ENCODE measurements around the gene FGF19.

Gene FGF19

DNA sequence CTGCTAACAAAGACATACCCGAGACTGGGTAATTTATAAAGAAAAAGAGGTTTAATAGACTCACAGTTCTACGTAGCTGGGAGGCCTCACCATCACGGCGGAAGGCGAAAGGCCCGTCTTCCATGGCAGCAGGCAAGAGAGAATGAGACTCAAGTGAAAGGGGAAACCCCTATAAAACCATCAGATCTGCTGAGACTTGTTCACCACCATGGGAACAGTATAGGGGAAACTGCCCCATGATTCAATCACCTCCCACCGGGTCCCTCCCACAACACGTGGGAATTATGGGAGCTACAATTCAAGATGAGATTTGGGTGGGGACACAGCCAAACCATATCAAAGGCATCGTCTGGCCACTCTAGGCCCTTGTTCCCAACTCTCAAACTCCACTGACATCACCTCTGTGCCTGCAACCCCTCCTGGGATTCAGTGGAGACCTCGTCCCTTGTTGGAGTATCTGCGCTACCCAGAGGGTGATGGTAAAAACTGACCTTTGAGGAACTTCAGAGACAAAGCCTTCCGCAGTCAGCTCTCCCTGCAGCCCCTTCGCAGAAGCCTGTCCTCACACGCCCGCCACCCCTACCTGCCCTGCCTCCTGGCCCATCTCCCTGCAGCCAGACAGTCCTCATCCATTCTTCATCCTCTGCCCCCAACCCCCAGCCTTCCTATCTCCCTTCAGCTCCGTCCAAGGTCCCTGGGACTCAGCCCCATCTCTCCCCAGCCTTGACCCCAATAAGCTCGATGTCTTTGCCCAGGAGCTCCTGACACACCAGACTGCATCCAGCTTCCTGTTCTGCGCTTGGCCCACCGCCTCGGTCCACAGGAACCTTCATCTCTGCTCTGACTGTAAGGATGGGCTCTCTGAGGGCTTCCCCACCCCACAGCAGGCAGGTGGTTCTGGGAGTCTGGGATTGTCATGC is 47.0 kb downstream of the FGF19 start:
- DNase-seq (ENCODE audit: low read depth in 2 of 2) = no peak

DNA sequence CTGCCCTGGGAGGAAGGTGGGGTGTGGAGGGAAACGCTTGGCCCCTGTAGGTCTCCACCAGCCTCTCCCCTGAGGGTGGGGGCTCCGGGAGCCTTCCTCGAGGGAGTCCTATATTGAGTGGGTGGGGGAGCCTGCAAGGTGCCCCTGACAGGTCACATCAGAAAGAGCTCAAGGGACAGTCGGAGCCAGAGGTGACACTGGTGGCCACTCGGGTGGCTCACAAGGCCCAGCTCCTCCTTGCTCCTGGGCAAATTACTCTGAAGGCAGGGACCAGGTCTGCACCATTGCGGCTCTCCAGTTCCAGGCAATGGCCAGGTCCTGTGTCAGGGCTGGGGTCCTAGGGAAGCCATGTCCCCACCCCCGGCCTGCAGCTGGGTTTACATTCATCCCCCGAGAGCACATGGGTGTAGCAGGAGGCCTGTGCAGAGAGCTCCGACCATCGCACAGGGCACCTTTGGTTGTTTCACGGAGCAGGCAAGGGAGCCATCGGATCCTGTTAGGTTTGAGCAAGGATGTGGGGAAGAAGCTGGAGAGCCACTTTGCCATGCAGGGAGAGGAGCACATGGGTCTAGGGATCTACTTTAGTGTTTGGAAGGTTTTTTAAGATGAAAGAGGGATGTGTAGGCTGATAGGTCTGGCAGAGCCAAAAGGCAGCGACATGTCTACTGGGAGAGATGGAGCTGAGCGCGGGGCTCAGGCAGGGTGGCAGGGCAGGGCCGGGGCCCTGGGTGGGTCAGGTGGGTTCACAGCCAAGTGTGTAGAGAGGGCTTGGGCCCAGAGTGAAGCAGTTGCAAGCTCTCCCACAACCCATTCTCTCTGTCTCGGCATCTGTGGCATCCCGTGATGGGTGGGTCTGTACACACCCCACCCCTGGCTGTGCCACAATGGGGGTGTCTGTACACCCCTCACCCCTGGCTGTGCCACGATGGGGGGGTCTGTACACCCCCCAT is 48.1 kb downstream of the FGF19 start:
- DNase-seq (ENCODE audit: low read depth in 2 of 2) = no peak

- DNase-seq (ENCODE audit: low read depth in 2 of 2) = no peak
Observed at GRCh38 chr11:69654660-69655478, 49.0 kb downstream of the FGF19 start.

- no peak for DNase-seq (ENCODE audit: low read depth in 2 of 2)
Observed at GRCh38 chr11:69654001-69654659, 49.7 kb downstream of the FGF19 start.

GRCh38 chr11:69653406-69653960 is 50.3 kb downstream of the FGF19 start:
- no peak for DNase-seq (ENCODE audit: low read depth in 2 of 2)

DNA sequence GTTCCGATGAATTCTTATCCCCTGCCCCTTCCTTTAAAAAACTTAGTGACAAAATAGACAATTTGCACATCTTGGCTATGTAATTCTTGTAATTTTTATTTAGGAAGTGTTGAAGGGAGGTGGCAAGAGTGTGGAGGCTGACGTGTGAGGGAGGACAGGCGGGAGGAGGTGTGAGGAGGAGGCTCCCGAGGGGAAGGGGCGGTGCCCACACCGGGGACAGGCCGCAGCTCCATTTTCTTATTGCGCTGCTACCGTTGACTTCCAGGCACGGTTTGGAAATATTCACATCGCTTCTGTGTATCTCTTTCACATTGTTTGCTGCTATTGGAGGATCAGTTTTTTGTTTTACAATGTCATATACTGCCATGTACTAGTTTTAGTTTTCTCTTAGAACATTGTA is 50.8 kb downstream of the FGF19 start:
- DNase-seq (ENCODE audit: low read depth in 2 of 2) = no peak

DNA sequence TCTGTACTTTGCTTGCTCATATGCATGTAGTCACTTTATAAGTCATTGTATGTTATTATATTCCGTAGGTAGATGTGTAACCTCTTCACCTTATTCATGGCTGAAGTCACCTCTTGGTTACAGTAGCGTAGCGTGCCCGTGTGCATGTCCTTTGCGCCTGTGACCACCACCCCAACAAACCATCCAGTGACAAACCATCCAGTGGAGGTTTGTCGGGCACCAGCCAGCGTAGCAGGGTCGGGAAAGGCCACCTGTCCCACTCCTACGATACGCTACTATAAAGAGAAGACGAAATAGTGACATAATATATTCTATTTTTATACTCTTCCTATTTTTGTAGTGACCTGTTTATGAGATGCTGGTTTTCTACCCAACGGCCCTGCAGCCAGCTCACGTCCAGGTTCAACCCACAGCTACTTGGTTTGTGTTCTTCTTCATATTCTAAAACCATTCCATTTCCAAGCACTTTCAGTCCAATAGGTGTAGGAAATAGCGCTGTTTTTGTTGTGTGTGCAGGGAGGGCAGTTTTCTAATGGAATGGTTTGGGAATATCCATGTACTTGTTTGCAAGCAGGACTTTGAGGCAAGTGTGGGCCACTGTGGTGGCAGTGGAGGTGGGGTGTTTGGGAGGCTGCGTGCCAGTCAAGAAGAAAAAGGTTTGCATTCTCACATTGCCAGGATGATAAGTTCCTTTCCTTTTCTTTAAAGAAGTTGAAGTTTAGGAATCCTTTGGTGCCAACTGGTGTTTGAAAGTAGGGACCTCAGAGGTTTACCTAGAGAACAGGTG is 51.8 kb downstream of the FGF19 start:
- no peak for DNase-seq (ENCODE audit: low read depth in 2 of 2)

DNA sequence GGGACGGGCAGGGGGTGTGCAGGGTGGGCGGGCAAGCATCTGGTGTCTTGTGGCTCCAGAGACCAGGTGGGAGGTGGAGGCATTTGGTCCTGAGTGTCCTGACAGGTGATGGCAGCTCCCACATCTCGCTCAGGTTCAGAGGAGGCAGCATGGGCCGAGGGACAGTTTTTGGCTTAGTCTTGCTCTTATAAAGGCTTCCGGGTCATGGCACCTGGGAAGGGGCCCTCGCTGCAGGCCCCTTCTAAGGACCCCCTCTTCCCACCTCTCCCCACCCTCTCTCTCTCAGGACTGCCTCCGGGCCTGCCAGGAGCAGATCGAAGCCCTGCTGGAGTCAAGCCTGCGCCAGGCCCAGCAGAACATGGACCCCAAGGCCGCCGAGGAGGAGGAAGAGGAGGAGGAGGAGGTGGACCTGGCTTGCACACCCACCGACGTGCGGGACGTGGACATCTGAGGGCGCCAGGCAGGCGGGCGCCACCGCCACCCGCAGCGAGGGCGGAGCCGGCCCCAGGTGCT is 52.9 kb downstream of the FGF19 start:
- DNase-seq (ENCODE audit: low read depth in 2 of 2) = no peak

- DNase-seq (ENCODE audit: low read depth in 2 of 2) = no peak
Observed at GRCh38 chr11:69650081-69650831, 53.6 kb downstream of the FGF19 start.

GRCh38 chr11:69649576-69649900 is 54.3 kb downstream of the FGF19 start:
- no peak for DNase-seq (ENCODE audit: low read depth in 2 of 2)

- no peak for DNase-seq (ENCODE audit: low read depth in 2 of 2)
Observed at GRCh38 chr11:69648679-69649575, 54.9 kb downstream of the FGF19 start.

Measured in stimulated activated CD8-positive, alpha-beta memory T cell treated with anti-CD3 and anti-CD28 coated beads, Interleukin-15, amount 100 ng/mL, for 4 hours (primary cell).